H1 (cell line): ENCODE data around the gene LAT.

Source experiments
- CTCF ChIP-seq, 3 experiments: IDR thresholded peaks; 1 replicate in 2 of 3; 2 replicates in 1 of 3; pipeline versions ENCODE4 v1.5.1 to v1.6.1; 2011; ENCODE audit warnings: low read length in 3 of 3, mild to moderate bottlenecking in 3 of 3, inconsistent platforms in 2 of 3, low read depth in 1 of 3, moderate library complexity in 1 of 3; ENCODE audit not compliant: insufficient read depth in 1 of 3; ENCODE audit errors: control extremely low read depth in 1 of 3
- EP300 ChIP-seq, 2 experiments: IDR thresholded peaks; 1 replicate in 1 of 2; 2 replicates in 1 of 2; pipeline ENCODE4 v1.6.1; 2011 to 2012; ENCODE audit warnings: low read depth in 2 of 2, low read length in 2 of 2, mild to moderate bottlenecking in 2 of 2, borderline replicate concordance in 1 of 2, inconsistent platforms in 1 of 2, moderate library complexity in 1 of 2
- EZH2 ChIP-seq: fragments of 200-600 bp; sonication (generic); IDR thresholded peaks from 2 replicates; pipeline ENCODE4 v1.7.1; 2012; ENCODE audit warnings: low read depth, mild to moderate bottlenecking, moderate library complexity, low read length, inconsistent platforms; ENCODE audit not compliant: severe bottlenecking
- GABPA ChIP-seq: IDR thresholded peaks from 2 replicates; pipeline ENCODE4 v1.6.1; 2011; ENCODE audit warnings: mild to moderate bottlenecking, low read length, moderate library complexity, borderline replicate concordance; ENCODE audit not compliant: insufficient read depth
- POLR2A ChIP-seq, 2 experiments: IDR thresholded peaks; 1 replicate in 1 of 2; 2 replicates in 1 of 2; pipeline ENCODE4 v1.6.1; 2011; ENCODE audit warnings: low read depth in 2 of 2, low read length in 2 of 2, mild to moderate bottlenecking in 2 of 2; ENCODE audit errors: control extremely low read depth in 1 of 2
- POLR2AphosphoS5 ChIP-seq: IDR thresholded peaks from 2 replicates; pipeline ENCODE4 v1.6.1; 2011; ENCODE audit warnings: low read depth, low read length
- SIX5 ChIP-seq: IDR thresholded peaks from 2 replicates; pipeline ENCODE4 v1.6.1; 2011; ENCODE audit warnings: mild to moderate bottlenecking, low read depth, low read length
- SRF ChIP-seq: IDR thresholded peaks from 2 replicates; pipeline ENCODE4 v1.6.1; 2011; ENCODE audit warnings: mild to moderate bottlenecking, low read depth, low read length, moderate library complexity
- SUZ12 ChIP-seq: fragments of 200-600 bp; sonication (generic); IDR thresholded peaks from 2 replicates; pipeline ENCODE4 v1.6.1; 2012; ENCODE audit warnings: mild to moderate bottlenecking, inconsistent platforms, low read length, moderate library complexity, mixed read lengths

- TF ChIP-seq POLR2A (IDR thresholded peaks at IDR 0.05; ENCODE audit: control extremely low read depth in 1 of 2, low read depth in 2 of 2, low read length in 2 of 2) (no peak), SRF (no peak), SUZ12 (no peak), POLR2AphosphoS5 (no peak), CTCF (IDR thresholded peaks at IDR 0.05; ENCODE audit: control extremely low read depth in 1 of 3, insufficient read depth in 1 of 3, low read depth in 1 of 3, low read length in 3 of 3) (no peak), EP300 (IDR thresholded peaks at IDR 0.05; ENCODE audit: borderline replicate concordance in 1 of 2, low read depth in 2 of 2, low read length in 2 of 2) (no peak), EZH2 (no peak), GABPA (no peak), SIX5 (no peak)
Observed at GRCh38 chr16:28984619-28985135, at the start of gene LAT.
